OCI-LY7 (cell line): ENCODE results near the gene COBL. TPM values are rescaled to one million over a fixed set of nuclear protein-coding genes. Genes with fewer than 3 reads are reported as not detected.

Experiments used
- BruUV-seq: library from RNA; stranded (reverse); fragments of 400-500 nt; replicated peaks from 2 replicates; lab custom pipeline; 2021; lab: Mats Ljungman, UMichigan
- CTCF ChIA-PET: fragments of 300-600 bp; sonication (Branson Sonifier 250); formaldehyde crosslinking; loops from one replicate; lab custom pipeline; 2022; ENCODE audit warnings: antibody characterized with exemption; ENCODE audit not compliant: unreplicated experiment; lab: Charles Lee
- POLR2A ChIA-PET: fragments of 300-600 bp; sonication (Branson Sonifier 250); formaldehyde crosslinking; loops from one replicate; lab custom pipeline; 2022; ENCODE audit warnings: antibody characterized with exemption; lab: Charles Lee
- DNase-seq: peaks from one replicate; pipeline ENCODE4 v3.0.0-alpha.2; 2015; ENCODE audit warnings: low spot score
- H2AFZ ChIP-seq: fragments of 200-600 bp; sonication (generic), shearing (Covaris generic); 2 replicates; pipeline ENCODE4 v1.6.1; 2014; ENCODE audit warnings: mild to moderate bottlenecking, antibody characterized with exemption, low read length, moderate library complexity
- H3K27ac ChIP-seq: fragments of 200-600 bp; sonication (generic); 2 replicates; pipeline ENCODE4 v1.5.1; 2014; ENCODE audit warnings: mixed run types, low read depth, mild to moderate bottlenecking, moderate library complexity, low read length, inconsistent platforms; ENCODE audit not compliant: poor library complexity, severe bottlenecking
- H3K36me3 ChIP-seq: fragments of 200-600 bp; sonication (generic); 2 replicates; pipeline ENCODE4 v1.6.1; 2014; ENCODE audit warnings: mild to moderate bottlenecking, antibody characterized with exemption, low read length, moderate library complexity, mixed read lengths; ENCODE audit not compliant: insufficient read depth
- H3K4me1 ChIP-seq: fragments of 200-600 bp; sonication (generic); 2 replicates; pipeline ENCODE4 v1.5.1; 2014; ENCODE audit warnings: mild to moderate bottlenecking, low read length; ENCODE audit not compliant: insufficient read depth, poor library complexity, severe bottlenecking
- H3K4me2 ChIP-seq: fragments of 200-600 bp; sonication (generic); 2 replicates; pipeline ENCODE4 v1.6.1; 2014; ENCODE audit warnings: mild to moderate bottlenecking, low read length
- H3K4me3 ChIP-seq: fragments of 200-600 bp; sonication (generic); 2 replicates; pipeline ENCODE4 v1.5.1; 2014; ENCODE audit warnings: mild to moderate bottlenecking, low read depth, low read length; ENCODE audit not compliant: poor library complexity, severe bottlenecking
- H3K79me2 ChIP-seq: fragments of 200-600 bp; sonication (generic); 2 replicates; pipeline ENCODE4 v1.6.1; 2016; ENCODE audit warnings: low read depth, mild to moderate bottlenecking, low read length, moderate library complexity, mixed read lengths; ENCODE audit not compliant: insufficient read depth
- H3K9me2 ChIP-seq: fragments of 200-600 bp; sonication (generic); 2 replicates; pipeline ENCODE4 v1.6.1; 2016; ENCODE audit warnings: mild to moderate bottlenecking, low read length, mixed read lengths; ENCODE audit not compliant: insufficient read depth
- H3K9me3 ChIP-seq: fragments of 200-600 bp; sonication (generic); 2 replicates; pipeline ENCODE4 v1.6.1; 2014; ENCODE audit warnings: mild to moderate bottlenecking, mixed run types, low read length, mixed read lengths
- H4K20me1 ChIP-seq: fragments of 200-600 bp; sonication (generic); 2 replicates; pipeline ENCODE4 v1.6.1; 2014; ENCODE audit warnings: mild to moderate bottlenecking, antibody characterized with exemption, low read length, moderate library complexity, mixed read lengths; ENCODE audit not compliant: insufficient read depth
- CTCF ChIP-seq: fragments of 200-600 bp; sonication (generic); conservative IDR thresholded peaks from 2 replicates; pipeline ENCODE4 v1.5.1; 2014; ENCODE audit warnings: mild to moderate bottlenecking, antibody characterized with exemption, low read length, moderate library complexity, mixed read lengths
- EZH2phosphoT487 ChIP-seq: fragments of 200-600 bp; sonication (generic); IDR thresholded peaks from 2 replicates; pipeline ENCODE4 v1.6.1; 2018; ENCODE audit warnings: low read depth, borderline replicate concordance, mild to moderate bottlenecking, mixed run types, antibody characterized with exemption, low read length, moderate library complexity, mixed read lengths
- intact Hi-C: fragments of 100-400 bp; cut with micrococcal nuclease; formaldehyde crosslinking; loops from one replicate; pipeline ENCODE4 v1.10.0; 2022; ENCODE audit not compliant: unreplicated experiment
- total RNA-seq, 2 experiments: library from RNA; depleted of rRNA in 1 of 2; stranded (reverse); fragments of >200 nt in 1 of 2; shearing (Covaris generic) in 1 of 2; gene quantifications; 2 replicates each; pipeline ENCODE4 v1.2.3, GENCODE V29; 2014 to 2022

Gene COBL
- total RNA-seq, 2 experiments from 2014 or later, result not detected

GRCh38 chr7:51082096-51082840 lies 234.3 kb downstream of the COBL start:
- Histone ChIP-seq H3K4me1 (no peaks in the 10 kb centered on the region), H3K27ac (no peak overlapping the region), H3K9me3 (no peaks in the 10 kb centered on the region), H3K4me3 (no peak overlapping the region), H3K79me2 (no peaks in the 10 kb centered on the region), H3K36me3 (no peaks in the 10 kb centered on the region), H3K9me2 (no peaks in the 10 kb centered on the region), H4K20me1 (no peaks in the 10 kb centered on the region), H2AFZ (no peak overlapping the region), H3K4me2 (no peak overlapping the region)
- ChIA-PET CTCF (no interaction called here), POLR2A (no interaction called here)
- intact Hi-C loops, result no loop called here
- no TSS peak for BruUV-seq
- DNase-seq, result no peak
- TF ChIP-seq EZH2phosphoT487, result no peak
- TF ChIP-seq CTCF, result no peak

- no peaks in the 10 kb centered on the region for H3K9me2 ChIP-seq
- no peak overlapping the region for H3K27ac ChIP-seq
- H3K4me1 ChIP-seq, result no peaks in the 10 kb centered on the region
- intact Hi-C loops, result no loop called here
- ChIA-PET POLR2A (no interaction called here), CTCF (no interaction called here)
- H3K4me2 ChIP-seq, result no peak overlapping the region
- no TSS peak for BruUV-seq
- DNase-seq, result no peak
- no peaks in the 10 kb centered on the region for H4K20me1 ChIP-seq
- no peaks in the 10 kb centered on the region for H3K36me3 ChIP-seq
- TF ChIP-seq EZH2phosphoT487 (no peak), CTCF (no peak)
- no peak overlapping the region for H3K4me3 ChIP-seq
- no peaks in the 10 kb centered on the region for H3K79me2 ChIP-seq
- no peak overlapping the region for H2AFZ ChIP-seq
- H3K9me3 ChIP-seq, result no peaks in the 10 kb centered on the region
Measured at GRCh38 chr7:51081270-51081890, 235.2 kb downstream of the COBL start.

DNA sequence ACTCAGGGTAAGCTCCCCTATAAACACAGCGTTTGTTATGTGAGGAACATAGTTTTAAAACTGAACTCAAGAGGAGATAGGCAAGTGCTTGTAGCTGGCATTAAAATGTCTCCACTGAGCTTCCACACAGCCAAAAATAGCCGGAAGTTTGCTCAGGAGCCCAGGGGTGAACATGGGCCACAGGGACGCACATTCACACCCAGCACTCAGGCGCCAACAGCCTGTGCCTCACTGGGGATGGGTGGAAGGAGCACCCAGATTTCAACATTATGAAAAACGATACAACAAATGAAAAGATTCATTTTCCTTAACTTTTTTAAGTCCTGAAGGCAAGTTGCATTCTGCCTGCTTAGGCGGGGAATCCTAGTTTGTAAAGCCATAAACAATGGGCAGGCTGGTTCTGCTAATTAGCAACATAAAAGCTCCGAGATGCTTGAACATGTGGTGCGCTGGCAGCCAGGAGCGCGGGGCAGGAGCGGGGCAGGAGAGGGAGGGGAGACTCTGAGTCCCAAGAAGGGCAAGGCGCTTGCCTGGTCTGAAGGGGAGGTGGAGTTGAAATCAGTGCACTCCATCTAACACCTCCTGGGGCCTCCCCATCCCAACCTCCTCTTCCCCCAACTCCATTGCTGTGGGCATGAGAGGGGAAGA lies 235.9 kb downstream of the COBL start:
- no peak for DNase-seq
- Histone ChIP-seq H2AFZ (no peak overlapping the region), H3K4me1 (no peaks in the 10 kb centered on the region), H3K36me3 (no peaks in the 10 kb centered on the region), H4K20me1 (no peaks in the 10 kb centered on the region), H3K27ac (no peak overlapping the region), H3K4me3 (no peak overlapping the region), H3K4me2 (no peak overlapping the region), H3K9me3 (no peaks in the 10 kb centered on the region), H3K79me2 (no peaks in the 10 kb centered on the region), H3K9me2 (no peaks in the 10 kb centered on the region)
- ChIA-PET CTCF (no interaction called here), POLR2A (no interaction called here)
- BruUV-seq, result no TSS peak
- TF ChIP-seq CTCF, result no peak
- no peak for TF ChIP-seq EZH2phosphoT487
- intact Hi-C loops, result no loop called here
